GM19455 (cell line): ENCODE measurements around the gene PRDM16.

Source experiments
- ATAC-seq: cut with Tn5 transposase; IDR thresholded peaks from one replicate; pipeline ENCODE4 v1.9.1; 2021; ENCODE audit not compliant: unreplicated experiment

The PRDM16 gene

DNA sequence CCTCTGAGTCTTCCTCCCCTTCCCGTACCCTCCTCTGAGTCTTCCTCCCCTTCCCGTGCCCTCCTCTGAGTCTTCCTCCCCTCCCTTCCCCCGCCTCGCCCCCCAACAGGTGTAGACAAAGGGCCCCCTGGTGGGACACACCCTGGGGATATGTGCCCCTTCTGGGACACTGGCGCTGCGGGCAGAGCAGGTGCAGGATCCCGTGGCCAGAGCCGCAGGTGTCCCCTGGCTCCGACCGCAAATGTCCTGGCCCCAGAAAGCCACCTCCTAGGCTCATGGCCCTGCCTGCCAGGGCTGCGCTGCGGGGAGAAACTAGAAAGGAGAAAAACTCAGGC, 334.0 kb downstream of the PRDM16 start:
- ATAC-seq = no peak

GRCh38 chr1:3403388-3404231, 334.6 kb downstream of the PRDM16 start:
- ATAC-seq = no peak

DNA sequence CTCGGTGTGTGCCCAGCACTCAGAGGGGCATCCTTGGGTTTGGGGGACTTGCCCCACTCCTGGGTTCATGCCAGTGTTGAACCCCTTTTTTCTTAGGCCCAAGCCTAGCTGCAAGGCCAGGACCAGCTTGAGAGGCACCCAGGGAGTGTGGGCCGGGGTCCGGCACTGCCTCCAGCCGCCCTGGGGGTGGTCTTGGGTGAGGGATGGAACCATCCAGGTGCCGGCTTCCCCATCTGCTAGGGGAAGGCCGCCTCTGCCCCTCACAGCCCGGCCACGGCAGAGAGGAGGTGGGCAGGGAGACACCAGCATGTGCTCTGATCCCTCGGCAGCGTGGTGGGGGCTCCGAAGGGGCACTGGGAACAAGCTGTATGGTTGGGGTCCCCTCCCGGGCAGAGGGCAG, 335.3 kb downstream of the PRDM16 start:
- no peak for ATAC-seq

GRCh38 chr1:3404801-3405200, 335.8 kb downstream of the PRDM16 start:
- no peak for ATAC-seq

- no peak for ATAC-seq
Observed at GRCh38 chr1:3405491-3405890, 336.5 kb downstream of the PRDM16 start.

DNA sequence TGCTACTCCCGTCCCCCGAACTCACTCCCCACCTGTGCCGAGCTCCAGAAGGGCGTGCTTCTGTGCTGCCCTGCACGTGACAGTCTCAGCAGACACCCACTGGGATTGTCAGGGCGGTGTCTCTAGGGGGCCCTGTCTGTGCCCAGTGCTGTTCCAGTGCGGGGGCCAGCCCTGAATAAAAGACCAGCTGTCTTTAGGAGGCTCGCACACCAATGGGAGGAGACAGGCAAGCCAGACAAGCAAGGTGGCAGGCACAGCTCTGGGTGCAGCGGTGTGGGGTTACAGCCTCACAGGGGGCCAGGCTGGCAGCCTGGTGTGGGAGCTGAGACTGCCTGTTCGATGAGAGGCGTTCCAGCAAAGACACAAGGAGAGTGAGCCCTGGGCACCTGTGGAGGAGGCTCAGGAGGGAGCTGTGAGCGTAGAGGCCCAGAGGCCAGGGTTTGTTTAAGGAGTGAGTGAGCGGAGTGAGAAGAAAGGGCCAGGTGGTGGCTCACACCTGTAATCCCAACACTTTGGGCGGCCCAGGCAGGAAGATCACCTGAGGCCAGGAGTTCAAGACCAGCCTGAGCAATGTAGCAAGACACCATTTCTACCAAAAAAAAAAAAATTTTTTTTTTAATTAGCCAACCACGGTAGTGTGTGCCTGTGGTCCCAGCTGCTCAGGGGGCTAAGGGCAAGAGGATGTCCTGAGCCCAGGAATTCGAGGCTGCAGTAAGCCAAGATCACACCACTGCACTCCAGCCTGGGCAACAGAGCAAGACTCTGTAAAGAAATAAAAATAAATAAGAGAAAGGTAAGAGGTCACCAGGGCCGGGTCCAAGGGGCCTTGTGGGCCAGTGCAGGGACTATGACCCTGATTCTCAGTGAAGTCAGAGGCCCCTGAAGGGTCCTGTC, 337.2 kb downstream of the PRDM16 start:
- no peak for ATAC-seq

- ATAC-seq = no peak
Observed at GRCh38 chr1:3407021-3407420, 338.0 kb downstream of the PRDM16 start.

GRCh38 chr1:3408751-3409266, 339.8 kb downstream of the PRDM16 start:
- ATAC-seq = no peak

DNA sequence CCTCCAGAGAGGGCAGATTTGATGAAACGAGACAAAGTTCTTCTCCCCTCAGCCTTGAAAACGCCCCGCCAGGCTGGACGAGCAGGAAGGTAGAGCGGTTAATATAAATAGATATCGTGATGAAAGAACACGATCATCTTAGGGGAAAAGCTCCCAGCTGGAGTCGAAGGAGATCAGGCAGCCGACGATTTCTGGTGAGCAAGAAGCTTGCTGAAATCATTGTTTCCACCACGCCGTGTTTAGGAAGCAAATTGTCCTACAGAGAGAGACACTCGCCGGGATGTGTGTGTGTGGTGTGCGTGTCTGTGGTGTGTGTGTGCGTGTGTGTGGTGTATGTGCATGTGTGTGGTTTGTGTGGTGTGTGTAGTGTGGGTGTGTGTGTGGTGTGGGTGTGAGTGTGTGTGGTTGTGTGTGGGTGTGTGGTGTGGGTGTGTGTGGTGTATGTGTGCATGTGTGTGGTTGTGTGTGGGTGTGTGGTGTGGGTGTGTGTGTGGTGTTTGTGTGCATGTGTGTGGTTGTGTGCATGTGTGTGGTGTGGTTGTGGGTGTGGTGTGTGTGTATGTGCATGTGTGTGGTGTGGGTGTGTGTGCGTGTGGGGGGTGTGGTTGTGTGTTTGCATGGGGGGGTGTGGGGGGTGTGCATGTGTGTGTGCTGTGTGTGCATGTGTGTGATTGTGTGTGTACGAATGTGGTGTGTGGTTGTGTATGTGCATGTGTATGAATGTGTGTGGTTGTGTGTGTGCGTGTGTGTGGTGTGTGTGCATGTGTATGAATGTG, 340.6 kb downstream of the PRDM16 start:
- no peak for ATAC-seq

DNA sequence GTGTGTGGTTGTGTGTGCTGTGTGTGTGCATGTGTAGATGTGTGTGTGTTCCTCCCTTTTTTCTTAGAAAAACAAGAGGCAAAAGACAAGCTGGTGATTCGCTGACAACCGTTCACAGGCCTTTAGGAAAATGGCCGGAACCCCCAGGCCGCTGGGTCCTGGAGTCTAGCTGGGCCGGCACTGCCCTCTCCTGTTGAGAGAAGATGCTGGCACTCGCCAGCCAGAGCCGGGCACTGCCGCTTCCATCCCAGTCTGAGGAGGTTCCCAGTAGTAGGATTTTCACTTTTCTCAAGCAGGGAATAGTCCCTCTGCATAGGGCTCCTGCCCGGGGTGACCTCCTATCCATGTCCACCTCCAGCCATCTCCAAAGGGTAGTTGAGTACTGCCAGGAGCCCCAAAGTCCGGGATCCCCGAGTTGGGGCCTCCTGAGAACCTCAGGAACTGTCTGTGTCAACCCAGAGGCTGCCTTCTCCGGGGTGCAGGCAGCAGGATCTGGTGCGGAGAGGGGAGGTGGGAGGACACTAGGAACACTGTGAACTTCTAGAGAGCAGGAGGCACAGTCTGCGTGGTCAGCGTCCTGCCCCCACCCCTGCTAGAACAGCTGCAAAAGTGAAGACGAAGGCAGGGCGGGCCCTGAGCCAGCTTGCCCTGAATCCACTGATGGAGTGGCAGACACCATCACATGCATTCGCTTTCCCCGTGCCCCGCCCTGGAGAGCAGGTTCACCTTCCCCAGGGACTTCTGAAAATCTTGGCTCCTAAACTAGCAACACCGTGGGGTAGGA, 341.3 kb downstream of the PRDM16 start:
- no peak for ATAC-seq

GRCh38 chr1:3411806-3412205, 342.8 kb downstream of the PRDM16 start:
- ATAC-seq = no peak

- ATAC-seq = no peak
Observed at GRCh38 chr1:3412376-3412775, 343.4 kb downstream of the PRDM16 start.

- ATAC-seq = no peak
Observed at GRCh38 chr1:3413975-3414710, 345.1 kb downstream of the PRDM16 start.

GRCh38 chr1:3415260-3416090, 346.5 kb downstream of the PRDM16 start:
- no peak for ATAC-seq

- ATAC-seq = no peak
Observed at GRCh38 chr1:3417082-3417739, 348.2 kb downstream of the PRDM16 start.

GRCh38 chr1:3417934-3418333, 348.9 kb downstream of the PRDM16 start:
- no peak for ATAC-seq

DNA sequence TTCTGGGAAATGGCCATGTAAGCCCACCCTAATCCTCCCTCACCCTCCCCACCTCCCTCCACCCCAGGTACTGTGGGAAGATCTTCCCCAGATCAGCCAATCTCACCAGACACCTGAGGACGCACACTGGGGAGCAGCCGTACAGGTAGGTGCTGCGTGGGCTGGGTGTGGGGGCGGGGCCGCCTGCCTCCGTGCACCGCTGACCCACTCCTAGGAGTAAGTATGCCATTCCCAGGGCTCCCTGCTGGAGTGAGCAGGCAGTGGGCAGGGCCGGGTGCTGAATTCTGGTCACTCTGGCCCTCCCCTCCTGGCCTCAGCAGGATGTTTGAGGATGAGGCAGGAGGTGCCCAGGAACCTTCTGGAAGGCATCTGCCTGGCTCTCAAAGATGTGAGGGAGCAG, 349.6 kb downstream of the PRDM16 start:
- ATAC-seq = no peak
